Neural progenitor cell (in vitro differentiated cells): ENCODE results near the gene PSMD5.

Experiments used
- EZH2 ChIP-seq: fragments of 200-600 bp; sonication (generic); IDR thresholded peaks from 2 replicates; pipeline ENCODE4 v1.6.1; 2017; ENCODE audit warnings: antibody characterized with exemption, mild to moderate bottlenecking, moderate library complexity
- TF ChIP-seq, protein P1 (sequence below): fragments of 200-600 bp; sonication (generic); IDR thresholded peaks from 2 replicates; pipeline ENCODE4 v1.5.1; 2017; ENCODE audit warnings: antibody characterized with exemption, mild to moderate bottlenecking

DNA sequence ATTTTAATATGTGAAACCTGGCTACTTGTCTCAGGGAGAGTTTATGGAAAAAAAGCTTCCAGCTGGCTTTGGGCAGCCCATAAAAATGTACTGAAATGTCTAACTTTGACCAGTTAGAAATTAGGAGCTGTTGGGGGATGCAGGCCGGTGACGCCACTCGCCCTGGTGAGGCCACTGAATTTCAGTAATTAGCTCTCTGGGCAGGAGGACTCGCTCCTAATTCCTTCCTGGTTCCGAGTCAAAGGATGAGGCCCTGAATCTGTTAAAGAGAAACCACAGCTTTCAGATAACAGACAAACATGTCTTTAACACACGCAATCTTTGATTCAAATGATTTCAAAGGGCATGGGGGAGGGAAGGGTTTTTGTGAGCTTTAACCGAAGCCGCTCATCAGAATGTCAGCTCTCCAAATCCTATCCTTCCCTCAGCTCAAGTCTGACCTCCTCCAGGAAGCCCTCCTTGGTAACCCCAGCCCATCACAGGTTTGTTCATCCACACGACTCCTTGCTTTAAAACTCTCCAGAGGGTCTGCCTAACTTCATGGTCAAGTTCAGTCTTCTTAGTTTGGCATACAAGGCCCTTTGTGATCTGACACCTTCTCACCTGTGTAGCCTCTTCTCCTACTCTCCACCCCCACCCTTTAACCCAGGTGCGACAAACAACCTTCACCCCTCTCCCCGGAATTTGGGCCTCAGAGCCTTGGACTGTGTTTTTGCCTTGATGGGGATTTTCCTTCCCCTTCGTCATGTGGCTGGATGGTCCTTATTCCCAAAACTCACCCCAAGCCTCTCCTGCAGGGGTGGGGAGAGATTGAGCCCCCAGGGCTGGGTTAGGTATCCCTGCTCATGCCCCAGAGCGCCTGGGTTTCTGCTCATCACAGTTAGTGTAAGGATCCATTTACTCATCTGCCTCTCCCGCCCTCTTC is 47.9 kb upstream of the PSMD5 start:
- TF ChIP-seq, protein P1, sequence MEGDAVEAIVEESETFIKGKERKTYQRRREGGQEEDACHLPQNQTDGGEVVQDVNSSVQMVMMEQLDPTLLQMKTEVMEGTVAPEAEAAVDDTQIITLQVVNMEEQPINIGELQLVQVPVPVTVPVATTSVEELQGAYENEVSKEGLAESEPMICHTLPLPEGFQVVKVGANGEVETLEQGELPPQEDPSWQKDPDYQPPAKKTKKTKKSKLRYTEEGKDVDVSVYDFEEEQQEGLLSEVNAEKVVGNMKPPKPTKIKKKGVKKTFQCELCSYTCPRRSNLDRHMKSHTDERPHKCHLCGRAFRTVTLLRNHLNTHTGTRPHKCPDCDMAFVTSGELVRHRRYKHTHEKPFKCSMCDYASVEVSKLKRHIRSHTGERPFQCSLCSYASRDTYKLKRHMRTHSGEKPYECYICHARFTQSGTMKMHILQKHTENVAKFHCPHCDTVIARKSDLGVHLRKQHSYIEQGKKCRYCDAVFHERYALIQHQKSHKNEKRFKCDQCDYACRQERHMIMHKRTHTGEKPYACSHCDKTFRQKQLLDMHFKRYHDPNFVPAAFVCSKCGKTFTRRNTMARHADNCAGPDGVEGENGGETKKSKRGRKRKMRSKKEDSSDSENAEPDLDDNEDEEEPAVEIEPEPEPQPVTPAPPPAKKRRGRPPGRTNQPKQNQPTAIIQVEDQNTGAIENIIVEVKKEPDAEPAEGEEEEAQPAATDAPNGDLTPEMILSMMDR = no peak
- TF ChIP-seq EZH2 = no peak
